Measurements from ENCODE around the gene ACSL5. TPM values are rescaled to one million over a fixed set of nuclear protein-coding genes. Genes with fewer than 3 reads are reported as not detected.

The ACSL5 gene
- total RNA-seq, 1 experiment from 2014 or later: 1.4 TPM

- no peak for ATAC-seq
- POLR2A ChIA-PET (ENCODE audit: unreplicated experiment): no interaction called here
Measured at GRCh38 chr10:112352044-112352443, 21.9 kb upstream of the ACSL5 start.

GRCh38 chr10:112353046-112353445 is 20.9 kb upstream of the ACSL5 start:
- H3K4me1 ChIP-seq (ENCODE audit: insufficient read depth, low read length): no peaks in the 10 kb centered on the region
- no peak overlapping the region for H2AFZ ChIP-seq (ENCODE audit: low read length)
- POLR2A ChIA-PET (ENCODE audit: unreplicated experiment): no interaction called here
- H3K9ac ChIP-seq (ENCODE audit: low read length): no peak overlapping the region
- DNase-seq: no peak
- intact Hi-C loops (cut with micrococcal nuclease): no loop called here
- no peak overlapping the region for H3K27ac ChIP-seq (ENCODE audit: low read length)
- no peak overlapping the region for H3K4me3 ChIP-seq (ENCODE audit: low read length)
- no peaks in the 10 kb centered on the region for H3K9me2 ChIP-seq (replicated peaks; ENCODE audit: low read length)
- no peak for ATAC-seq
- no TSS peak for BruUV-seq (replicated peaks)
- CTCF ChIA-PET: no interaction called here
- H3K4me2 ChIP-seq (ENCODE audit: low read length): no peak overlapping the region
- no peak for TF ChIP-seq CTCF (conservative IDR thresholded peaks at IDR 0.05; ENCODE audit: low read depth, low read length)
- no peak for TF ChIP-seq EZH2 (IDR thresholded peaks at IDR 0.05; ENCODE audit: low read length, unreplicated experiment)
- no peak for TF ChIP-seq EZH2phosphoT487 (IDR thresholded peaks at IDR 0.05; ENCODE audit: borderline replicate concordance, low read length)
- H4K20me1 ChIP-seq (ENCODE audit: low read length): no peaks in the 10 kb centered on the region
- no peaks in the 10 kb centered on the region for H3K79me2 ChIP-seq (ENCODE audit: low read length)
- H3K27me3 ChIP-seq (ENCODE audit: low read length): no peaks in the 10 kb centered on the region
- no peaks in the 10 kb centered on the region for H3K9me3 ChIP-seq (ENCODE audit: low read length)
- H3F3A ChIP-seq (ENCODE audit: low read length, unreplicated experiment): no peaks in the 10 kb centered on the region
- H3K36me3 ChIP-seq (ENCODE audit: low read depth, low read length): no peaks in the 10 kb centered on the region

More at GRCh38 chr10:112352044-112352443, 21.9 kb upstream of the ACSL5 start:
- H4K20me1 ChIP-seq (ENCODE audit: low read length): no peaks in the 10 kb centered on the region
- H3K36me3 ChIP-seq (ENCODE audit: low read depth, low read length): no peaks in the 10 kb centered on the region
- intact Hi-C loops (cut with micrococcal nuclease): no loop called here
- no peak overlapping the region for H3K4me3 ChIP-seq (ENCODE audit: low read length)
- H3K4me2 ChIP-seq (ENCODE audit: low read length): no peak overlapping the region
- TF ChIP-seq EZH2phosphoT487 (IDR thresholded peaks at IDR 0.05; ENCODE audit: borderline replicate concordance, low read length) (no peak), EZH2 (IDR thresholded peaks at IDR 0.05; ENCODE audit: low read length, unreplicated experiment) (no peak), CTCF (conservative IDR thresholded peaks at IDR 0.05; ENCODE audit: low read depth, low read length) (no peak)
- H3K27me3 ChIP-seq (ENCODE audit: low read length): no peaks in the 10 kb centered on the region
- no peaks in the 10 kb centered on the region for H3K9me2 ChIP-seq (replicated peaks; ENCODE audit: low read length)
- H3K9me3 ChIP-seq (ENCODE audit: low read length): no peaks in the 10 kb centered on the region
- no peak overlapping the region for H3K27ac ChIP-seq (ENCODE audit: low read length)
- H3K4me1 ChIP-seq (ENCODE audit: insufficient read depth, low read length): no peaks in the 10 kb centered on the region
- no peaks in the 10 kb centered on the region for H3K79me2 ChIP-seq (ENCODE audit: low read length)
- BruUV-seq (replicated peaks): no TSS peak
- H2AFZ ChIP-seq (ENCODE audit: low read length): no peak overlapping the region
- no peaks in the 10 kb centered on the region for H3F3A ChIP-seq (ENCODE audit: low read length, unreplicated experiment)
- CTCF ChIA-PET: no interaction called here
- no peak overlapping the region for H3K9ac ChIP-seq (ENCODE audit: low read length)
- DNase-seq: no peak

- CTCF ChIA-PET: no interaction called here
- H3K9me2 ChIP-seq (replicated peaks; ENCODE audit: low read length): no peaks in the 10 kb centered on the region
- peaks cover 14% of the 10 kb centered on the region for H3K4me1 ChIP-seq (ENCODE audit: insufficient read depth, low read length)
- no peak for ATAC-seq
- intact Hi-C loops (cut with micrococcal nuclease): no loop called here
- no peaks in the 10 kb centered on the region for H3K9me3 ChIP-seq (ENCODE audit: low read length)
- no peaks in the 10 kb centered on the region for H3K27me3 ChIP-seq (ENCODE audit: low read length)
- no peak overlapping the region for H2AFZ ChIP-seq (ENCODE audit: low read length)
- TF ChIP-seq EZH2phosphoT487 (IDR thresholded peaks at IDR 0.05; ENCODE audit: borderline replicate concordance, low read length) (no peak), CTCF (conservative IDR thresholded peaks at IDR 0.05; ENCODE audit: low read depth, low read length) (no peak), EZH2 (IDR thresholded peaks at IDR 0.05; ENCODE audit: low read length, unreplicated experiment) (no peak)
- no TSS peak for BruUV-seq (replicated peaks)
- H3K27ac ChIP-seq (ENCODE audit: low read length): no peak overlapping the region
- H3K79me2 ChIP-seq (ENCODE audit: low read length): no peaks in the 10 kb centered on the region
- H3K36me3 ChIP-seq (ENCODE audit: low read depth, low read length): no peaks in the 10 kb centered on the region
- H4K20me1 ChIP-seq (ENCODE audit: low read length): no peaks in the 10 kb centered on the region
- POLR2A ChIA-PET (ENCODE audit: unreplicated experiment): no interaction called here
- H3K9ac ChIP-seq (ENCODE audit: low read length): no peak overlapping the region
- H3F3A ChIP-seq (ENCODE audit: low read length, unreplicated experiment): no peaks in the 10 kb centered on the region
- no peak for DNase-seq
- no peak overlapping the region for H3K4me2 ChIP-seq (ENCODE audit: low read length)
- H3K4me3 ChIP-seq (ENCODE audit: low read length): no peak overlapping the region
Measured at GRCh38 chr10:112356686-112357085, 17.2 kb upstream of the ACSL5 start.

All from PC-3 (cell line).